IMR-90 (cell line): ENCODE data around the gene CMKLR1. TPM values are rescaled to one million over a fixed set of nuclear protein-coding genes. Genes with fewer than 3 reads are reported as not detected.

Experiments
- ATAC-seq: fragments of 200-7000 bp; cut with Tn5 transposase; 2 replicates; pipeline ENCODE4 v1.9.1; 2020; ENCODE audit warnings: low read depth, mild to moderate bottlenecking, moderate library complexity
- BruUV-seq: library from RNA; stranded (reverse); fragments of 400-500 nt; replicated peaks from 2 replicates; lab custom pipeline; 2021; lab: Mats Ljungman, UMichigan
- CTCF ChIA-PET: fragments of 300-600 bp; formaldehyde crosslinking; extraction: SDS; loops from one replicate; lab custom pipeline; 2021; ENCODE audit warnings: antibody characterized with exemption; lab: Yijun Ruan, JAX
- POLR2A ChIA-PET: fragments of 300-600 bp; sonication (Branson Sonifier 250); formaldehyde crosslinking; loops from one replicate; lab custom pipeline; 2022; ENCODE audit warnings: antibody characterized with exemption; ENCODE audit not compliant: unreplicated experiment; lab: Charles Lee
- DNase-seq: peaks from one replicate; pipeline ENCODE4 v3.0.0; 2013
- H2AFZ ChIP-seq: replicated peaks from 2 replicates; pipeline ENCODE3; 2013; ENCODE audit warnings: low read length, mild to moderate bottlenecking; ENCODE audit not compliant: poor library complexity
- H2AK5ac ChIP-seq: 2 replicates; pipeline ENCODE4 v1.6.1; 2013; ENCODE audit warnings: low read depth, low read length, inconsistent platforms
- H2AK9ac ChIP-seq: replicated peaks from 2 replicates; pipeline ENCODE3; 2013; ENCODE audit warnings: mild to moderate bottlenecking, low read depth, low read length, moderate library complexity; ENCODE audit not compliant: poor library complexity
- H2BK120ac ChIP-seq: 2 replicates; pipeline ENCODE4 v1.6.1; 2013; ENCODE audit warnings: low read depth, low read length, inconsistent platforms
- H2BK15ac ChIP-seq: 3 replicates; pipeline ENCODE4 v1.6.1; 2013; ENCODE audit warnings: low read depth, low read length, inconsistent platforms
- H2BK20ac ChIP-seq: 2 replicates; pipeline ENCODE4 v1.6.1; 2013; ENCODE audit warnings: low read depth, mild to moderate bottlenecking, inconsistent platforms, low read length, moderate library complexity
- H2BK5ac ChIP-seq: 2 replicates; pipeline ENCODE4 v1.6.1; 2013; ENCODE audit warnings: mild to moderate bottlenecking, low read depth, low read length, inconsistent platforms; ENCODE audit not compliant: poor library complexity, severe bottlenecking
- H3K14ac ChIP-seq: replicated peaks from 2 replicates; pipeline ENCODE4 v1.6.1; 2013; ENCODE audit warnings: low read depth, low read length, inconsistent platforms
- H3K18ac ChIP-seq: 2 replicates; pipeline ENCODE4 v1.6.1; 2013; ENCODE audit warnings: low read depth, low read length, control low read depth
- H3K23ac ChIP-seq: 2 replicates; pipeline ENCODE4 v1.6.1; 2013; ENCODE audit warnings: low read depth, low read length, inconsistent platforms
- H3K27ac ChIP-seq: 2 replicates; pipeline ENCODE4 v1.5.1; 2013; ENCODE audit warnings: mild to moderate bottlenecking, control low read depth, low read length; ENCODE audit not compliant: insufficient read depth
- H3K27me3 ChIP-seq: 2 replicates; pipeline ENCODE4 v1.6.1; 2013; ENCODE audit warnings: low read length; ENCODE audit not compliant: control insufficient read depth, insufficient read depth
- H3K36me3 ChIP-seq: 2 replicates; pipeline ENCODE4 v1.6.1; 2013; ENCODE audit warnings: low read length, mixed read lengths; ENCODE audit not compliant: control insufficient read depth, insufficient read depth
- H3K4ac ChIP-seq: 2 replicates; pipeline ENCODE4 v1.6.1; 2013; ENCODE audit warnings: low read depth, low read length, inconsistent platforms
- H3K4me1 ChIP-seq: 2 replicates; pipeline ENCODE4 v1.6.1; 2013; ENCODE audit warnings: low read length, mixed read lengths; ENCODE audit not compliant: control insufficient read depth, insufficient read depth
- H3K4me2 ChIP-seq: 2 replicates; pipeline ENCODE4 v1.6.1; 2013; ENCODE audit warnings: low read depth, mild to moderate bottlenecking, control low read depth, low read length, moderate library complexity
- H3K4me3 ChIP-seq: 2 replicates; pipeline ENCODE4 v1.5.1; 2013; ENCODE audit warnings: low read depth, mild to moderate bottlenecking, control low read depth, low read length, moderate library complexity; ENCODE audit not compliant: insufficient read depth
- H3K56ac ChIP-seq: 2 replicates; pipeline ENCODE4 v1.6.1; 2013; ENCODE audit warnings: low read length, inconsistent platforms; ENCODE audit not compliant: insufficient read depth; ENCODE audit errors: extremely low read depth
- H3K79me1 ChIP-seq, 2 experiments: 2 replicates each; pipeline ENCODE4 v1.6.1; 2013; ENCODE audit warnings: low read length in 2 of 2, inconsistent platforms in 1 of 2, low read depth in 1 of 2
- H3K9ac ChIP-seq: 2 replicates; pipeline ENCODE4 v1.6.1; 2013; ENCODE audit warnings: low read depth, low read length, control low read depth
- H3K9me1 ChIP-seq: 2 replicates; pipeline ENCODE4 v1.6.1; 2013; ENCODE audit warnings: low read length, inconsistent platforms; ENCODE audit not compliant: insufficient read depth
- H3K9me3 ChIP-seq: 2 replicates; pipeline ENCODE4 v1.6.1; 2013; ENCODE audit warnings: low read length; ENCODE audit not compliant: control insufficient read depth, insufficient read depth
- H4K20me1 ChIP-seq: 2 replicates; pipeline ENCODE4 v1.6.1; 2013; ENCODE audit warnings: low read length, inconsistent platforms; ENCODE audit not compliant: insufficient read depth
- H4K5ac ChIP-seq: 2 replicates; pipeline ENCODE4 v1.6.1; 2013; ENCODE audit warnings: mild to moderate bottlenecking, low read depth, low read length, control low read depth
- H4K8ac ChIP-seq, 2 experiments: 2 replicates each; pipeline ENCODE4 v1.6.1; 2013; ENCODE audit warnings: low read depth in 2 of 2, low read length in 2 of 2, control low read depth in 1 of 2, inconsistent platforms in 1 of 2
- H4K91ac ChIP-seq: 2 replicates; pipeline ENCODE4 v1.6.1; 2013; ENCODE audit warnings: low read depth, low read length, inconsistent platforms; ENCODE audit not compliant: insufficient read depth
- MAFK ChIP-seq: IDR thresholded peaks from 2 replicates; pipeline ENCODE4 v1.6.1; 2012; ENCODE audit warnings: low read depth, low read length, improper control_type of control experiment
- SMC3 ChIP-seq: fragments of 150-350 bp; IDR thresholded peaks from 2 replicates; pipeline ENCODE4 v1.6.1; 2016; ENCODE audit warnings: low read depth, mild to moderate bottlenecking, antibody characterized with exemption, low read length, moderate library complexity
- WGBS, 2 experiments: methylation state at CpG; one replicate each; pipeline versions ENCODE4 v1.1.5 to v1.1.7; 2013; ENCODE audit warnings: missing lambda C conversion rate in 2 of 2; ENCODE audit not compliant: insufficient read length in 1 of 2; ENCODE audit errors: extremely low coverage in 2 of 2; 5-methylcytosine and 5-hydroxymethylcytosine counted together
- dilution Hi-C: fragments of 300-500 bp; cut with HindIII; formaldehyde crosslinking; loops from one replicate; pipeline ENCODE4 v1.14.3; 2018; ENCODE audit warnings: low sequenced_read_pairs; ENCODE audit not compliant: unreplicated experiment
- in situ Hi-C: fragments of 300-500 bp; cut with MboI; formaldehyde crosslinking; loops from 3 replicates; pipeline ENCODE4 v1.14.3; 2019; ENCODE audit warnings: low sequenced_read_pairs, inconsistent platforms, mixed read lengths
- intact Hi-C: fragments of 100-400 bp; cut with micrococcal nuclease; formaldehyde crosslinking; loops from 2 replicates; pipeline ENCODE4 v1.10.0; 2022
- polyA plus RNA-seq, 3 experiments: library from polyadenylated mRNA; depleted of rRNA; stranded (reverse); fragments of >200 nt; gene quantifications; 2 replicates each; pipeline ENCODE4 v1.2.3, GENCODE V29; 2012; ENCODE audit warnings: low replicate concordance in 1 of 3
- total RNA-seq: library from RNA; depleted of rRNA; stranded (reverse); fragments of >200 nt; gene quantifications from 2 replicates; pipeline ENCODE4 v1.2.3, GENCODE V29; 2012

CMKLR1 gene
- total and polyA plus RNA-seq, 2 of the 4 experiments (the other 2 are of a cell fraction) = not detected

- intact Hi-C loops (no loop called here), dilution Hi-C loops (no loop called here), in situ Hi-C loops (no loop called here)
- H2BK15ac ChIP-seq = no peak overlapping the region
- no peak overlapping the region for H2AFZ ChIP-seq
- WGBS, 2 experiments = no CpG with 5 or more reads among the region's 2 CpGs
- no peak overlapping the region for H3K27ac ChIP-seq
- no peak overlapping the region for H2BK20ac ChIP-seq
- no peaks in the 10 kb centered on the region for H3K4me1 ChIP-seq
- no peak overlapping the region for H3K14ac ChIP-seq
- no peak overlapping the region for H4K5ac ChIP-seq
- H3K56ac ChIP-seq = no peak overlapping the region
- H3K4me2 ChIP-seq = no peak overlapping the region
- H3K4ac ChIP-seq = no peak overlapping the region
- no peak overlapping the region for H2AK9ac ChIP-seq
- H3K79me1 ChIP-seq = no peaks in the 10 kb centered on the region
- no peak for DNase-seq
- H3K27me3 ChIP-seq = no peaks in the 10 kb centered on the region
- H3K36me3 ChIP-seq = no peaks in the 10 kb centered on the region
- no peak overlapping the region for H2BK120ac ChIP-seq
- no peaks in the 10 kb centered on the region for H3K9me1 ChIP-seq
- no peak overlapping the region for H4K91ac ChIP-seq
- no peak overlapping the region for H2BK5ac ChIP-seq
- TF ChIP-seq MAFK (peak; percentile 78), SMC3 (no peak)
- no peak overlapping the region for H3K18ac ChIP-seq
- no peak overlapping the region for H4K8ac ChIP-seq
- no peak overlapping the region for H3K23ac ChIP-seq
- no peak overlapping the region for H3K9ac ChIP-seq
- no peaks in the 10 kb centered on the region for H3K9me3 ChIP-seq
- no TSS peak for BruUV-seq
- no peaks in the 10 kb centered on the region for H4K20me1 ChIP-seq
- H3K4me3 ChIP-seq = no peak overlapping the region
- H2AK5ac ChIP-seq = no peak overlapping the region
- ChIA-PET POLR2A (no interaction called here), CTCF (no interaction called here)
- ATAC-seq = no peak
These were observed 57.0 kb downstream of the CMKLR1 start for GRCh38 chr12:108282160-108282559.
